ENCODE measurements around the gene TRERF1. TPM values are rescaled to one million over a fixed set of nuclear protein-coding genes. Genes with fewer than 3 reads are reported as not detected.

The TRERF1 gene
- total RNA-seq, 4 donors from 2014 or later = 0.47 to 0.87 (median 0.50) TPM

GRCh38 chr6:42257063-42257462, 194.7 kb downstream of the TRERF1 start:
- Histone ChIP-seq H3K4me3 (no peak overlapping the region), H3K27ac (no peak overlapping the region), H3K4me1 (peaks cover 5 to 9% of the 10 kb centered on the region in 2 donors), H3K27me3 (no peaks in the 10 kb centered on the region), H3K9me3 (no peaks in the 10 kb centered on the region), H3K36me3 (no peaks in the 10 kb centered on the region)
- DNase-seq (no peak), ATAC-seq (no peak)
- intact Hi-C loops (cut with DNase I; ENCODE audit: low total_unique reads) (no loop called here), in situ Hi-C loops (cut with MboI; ENCODE audit: low sequenced_read_pairs in 4 of 4) (loop anchor here (25.0 kb wide), 1 partner anchor 280 kb away; no protein-coding TSS in a partner anchor)
- TF ChIP-seq POLR2A (IDR thresholded peaks at IDR 0.05) = no peak
- TF ChIP-seq, protein P1, sequence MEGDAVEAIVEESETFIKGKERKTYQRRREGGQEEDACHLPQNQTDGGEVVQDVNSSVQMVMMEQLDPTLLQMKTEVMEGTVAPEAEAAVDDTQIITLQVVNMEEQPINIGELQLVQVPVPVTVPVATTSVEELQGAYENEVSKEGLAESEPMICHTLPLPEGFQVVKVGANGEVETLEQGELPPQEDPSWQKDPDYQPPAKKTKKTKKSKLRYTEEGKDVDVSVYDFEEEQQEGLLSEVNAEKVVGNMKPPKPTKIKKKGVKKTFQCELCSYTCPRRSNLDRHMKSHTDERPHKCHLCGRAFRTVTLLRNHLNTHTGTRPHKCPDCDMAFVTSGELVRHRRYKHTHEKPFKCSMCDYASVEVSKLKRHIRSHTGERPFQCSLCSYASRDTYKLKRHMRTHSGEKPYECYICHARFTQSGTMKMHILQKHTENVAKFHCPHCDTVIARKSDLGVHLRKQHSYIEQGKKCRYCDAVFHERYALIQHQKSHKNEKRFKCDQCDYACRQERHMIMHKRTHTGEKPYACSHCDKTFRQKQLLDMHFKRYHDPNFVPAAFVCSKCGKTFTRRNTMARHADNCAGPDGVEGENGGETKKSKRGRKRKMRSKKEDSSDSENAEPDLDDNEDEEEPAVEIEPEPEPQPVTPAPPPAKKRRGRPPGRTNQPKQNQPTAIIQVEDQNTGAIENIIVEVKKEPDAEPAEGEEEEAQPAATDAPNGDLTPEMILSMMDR (IDR thresholded peaks at IDR 0.05 in 4 of 5, conservative IDR thresholded peaks at IDR 0.05 in 1 of 5) = no peak

DNA sequence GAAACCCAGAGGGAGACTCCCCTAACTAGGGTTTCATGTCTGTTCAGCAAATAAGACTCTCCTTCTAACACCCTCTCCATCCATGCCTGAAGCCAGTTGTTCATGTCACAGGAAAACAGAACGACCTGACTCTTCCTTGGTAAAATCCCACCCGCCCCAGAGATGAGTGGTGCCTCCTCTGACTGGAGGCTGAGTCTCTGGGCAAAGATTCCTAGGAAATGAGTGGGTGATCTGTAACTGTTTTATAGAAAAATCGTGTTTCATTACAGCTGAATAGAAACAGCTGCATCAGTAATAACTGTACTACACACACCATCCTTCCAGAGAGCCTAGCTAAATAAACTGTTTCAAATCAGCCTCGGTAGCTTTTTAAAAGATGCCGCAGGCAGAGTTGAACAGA, 196.7 kb downstream of the TRERF1 start:
- intact Hi-C loops (cut with DNase I; ENCODE audit: low total_unique reads) (no loop called here), in situ Hi-C loops (cut with MboI; ENCODE audit: low sequenced_read_pairs in 4 of 4) (loop anchor here (25.0 kb wide), 1 partner anchor 282 kb away; no protein-coding TSS in a partner anchor)
- Histone ChIP-seq H3K4me3 (no peak overlapping the region), H3K27me3 (no peaks in the 10 kb centered on the region), H3K36me3 (no peaks in the 10 kb centered on the region), H3K4me1 (peaks cover 10 to 13% of the 10 kb centered on the region in 2 donors), H3K9me3 (no peaks in the 10 kb centered on the region), H3K27ac (no peak overlapping the region)
- ATAC-seq = no peak
- TF ChIP-seq POLR2A (IDR thresholded peaks at IDR 0.05) = no peak
- TF ChIP-seq, protein P1 (IDR thresholded peaks at IDR 0.05 in 4 of 5, conservative IDR thresholded peaks at IDR 0.05 in 1 of 5) = no peak
- DNase-seq = no peak

DNA sequence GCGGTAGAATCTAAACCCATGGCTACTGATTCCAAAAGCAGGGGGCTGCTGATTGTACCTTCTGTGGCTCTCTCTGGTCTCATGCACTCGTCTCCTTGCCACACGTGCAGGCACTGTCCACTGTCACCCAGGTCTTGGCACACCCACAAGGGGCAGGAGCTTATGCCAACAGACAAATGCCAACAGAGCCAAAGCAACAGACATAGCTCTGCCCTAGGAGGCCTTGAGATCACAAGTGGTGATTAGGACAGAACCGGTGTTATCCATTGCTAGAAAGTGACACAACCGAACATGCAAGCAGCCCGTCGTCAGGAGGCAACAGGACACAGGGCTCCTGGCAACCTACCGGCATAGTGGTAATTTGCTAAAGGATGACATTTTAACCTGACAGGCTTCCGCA, 197.2 kb downstream of the TRERF1 start:
- Histone ChIP-seq H3K9me3 (no peaks in the 10 kb centered on the region), H3K27me3 (no peaks in the 10 kb centered on the region), H3K4me1 (peaks cover 10 to 13% of the 10 kb centered on the region in 2 donors), H3K4me3 (no peak overlapping the region), H3K27ac (no peak overlapping the region), H3K36me3 (no peaks in the 10 kb centered on the region)
- no peak for ATAC-seq
- intact Hi-C loops (cut with DNase I; ENCODE audit: low total_unique reads) (no loop called here), in situ Hi-C loops (cut with MboI; ENCODE audit: low sequenced_read_pairs in 4 of 4) (loop anchor here (25.0 kb wide), 1 partner anchor 283 kb away; no protein-coding TSS in a partner anchor)
- no peak for TF ChIP-seq POLR2A (IDR thresholded peaks at IDR 0.05)
- TF ChIP-seq, protein P1 (IDR thresholded peaks at IDR 0.05 in 4 of 5, conservative IDR thresholded peaks at IDR 0.05 in 1 of 5) = no peak
- no peak for DNase-seq

GRCh38 chr6:42251911-42252637, 199.7 kb downstream of the TRERF1 start:
- ATAC-seq (peak; percentile 25 to 36), DNase-seq (peak in 1 of 2 donors; percentile 36)
- H3K36me3 ChIP-seq = no peaks in the 10 kb centered on the region
- no peak for TF ChIP-seq POLR2A (IDR thresholded peaks at IDR 0.05)
- TF ChIP-seq, protein P1 (IDR thresholded peaks at IDR 0.05 in 4 of 5, conservative IDR thresholded peaks at IDR 0.05 in 1 of 5) = no peak
- intact Hi-C loops (cut with DNase I; ENCODE audit: low total_unique reads) = no loop called here
- H3K27me3 ChIP-seq = no peaks in the 10 kb centered on the region
- in situ Hi-C loops (cut with MboI; ENCODE audit: low sequenced_read_pairs in 4 of 4) = loop anchor here (25.0 kb wide), 1 partner anchor 285 kb away; no protein-coding TSS in a partner anchor
- no peak overlapping the region for H3K4me3 ChIP-seq
- peaks cover 10 to 13% of the 10 kb centered on the region in 2 donors for H3K4me1 ChIP-seq
- H3K9me3 ChIP-seq = no peaks in the 10 kb centered on the region
- H3K27ac ChIP-seq = peak overlapping the region; percentile 16 to 66 (median 36)

Measured in gastrocnemius medialis (tissue), 4 donors.